ENCODE results near the gene DOK7. TPM values are rescaled to one million over a fixed set of nuclear protein-coding genes. Genes with fewer than 3 reads are reported as not detected.

The DOK7 gene
- total RNA-seq, 3 donors from 2014 or later (not counting 1 experiment from before 2014, with no cell fraction given): 1.3 to 2.9 (median 1.6) TPM

DNA sequence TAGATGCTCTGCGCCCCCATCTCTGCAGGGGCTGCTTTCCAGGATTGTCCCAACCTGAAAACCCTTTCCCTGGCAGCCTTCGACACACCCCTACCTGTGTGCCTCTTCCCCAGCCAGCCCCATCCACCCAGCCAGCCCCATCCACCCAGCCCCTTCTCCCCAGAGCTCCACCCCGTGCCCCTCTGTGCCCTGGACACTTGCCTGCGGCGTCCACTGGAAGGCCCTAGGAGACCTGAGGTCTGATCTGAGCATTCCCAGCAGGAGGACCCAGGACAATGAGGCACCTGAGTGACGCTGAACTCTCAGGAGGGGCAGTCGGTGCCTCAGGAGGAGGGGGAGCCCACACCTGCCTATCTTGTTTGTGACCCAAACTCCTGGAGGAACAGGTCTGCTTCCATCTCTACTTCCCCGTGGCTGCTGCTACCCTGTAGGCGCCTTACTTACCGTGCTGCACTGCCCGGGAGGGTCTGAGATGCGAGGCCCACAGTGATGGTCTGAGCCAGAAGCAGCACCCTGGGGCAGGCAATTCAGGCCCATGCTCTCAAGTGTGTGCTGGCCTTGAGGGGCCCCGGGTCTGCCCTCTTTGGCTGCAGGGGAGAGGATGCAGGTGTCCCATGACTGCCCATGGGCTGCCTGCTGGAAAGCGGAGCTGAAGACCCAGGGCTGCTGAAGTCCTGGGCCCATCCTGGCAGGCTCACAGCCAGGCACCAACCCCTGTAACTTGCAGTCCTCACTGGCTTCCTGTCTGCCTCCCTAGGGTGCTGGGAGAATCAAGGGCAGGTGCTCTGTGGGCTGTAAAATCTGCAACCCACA, 64.2 kb downstream of the DOK7 start:
- WGBS (ENCODE audit: insufficient coverage): 94% methylated on average over 14 of the region's 14 CpGs
- H3K27ac ChIP-seq (ENCODE audit: low read length): no peak overlapping the region
- peaks cover 32% of the 10 kb centered on the region for H3K4me1 ChIP-seq (ENCODE audit: control insufficient read depth, insufficient read depth, low read length)
- no peak for TF ChIP-seq CTCF (IDR thresholded peaks at IDR 0.05)
- H3K9me3 ChIP-seq (ENCODE audit: control insufficient read depth, insufficient read depth, low read length): no peaks in the 10 kb centered on the region
- Mint-ChIP-seq H3K9me3 (no peaks in the 10 kb centered on the region), H3K4me1 (peaks cover 26 to 51% of the 10 kb centered on the region in 2 donors), H3K36me3 (no peaks in the 10 kb centered on the region), H3K4me3 (no peak overlapping the region), H3K27me3 (ENCODE audit: low read depth in 2 of 2) (no peaks in the 10 kb centered on the region), H3K27ac (no peak overlapping the region)
- no peak overlapping the region for H3K4me3 ChIP-seq (ENCODE audit: low read length)
- peaks cover 33% of the 10 kb centered on the region for H3K36me3 ChIP-seq (ENCODE audit: control insufficient read depth, insufficient read depth, low read length)
- DNase-seq (no peak), ATAC-seq (no peak)
- intact Hi-C loops (cut with micrococcal nuclease): no loop called here
- H3K27me3 ChIP-seq (ENCODE audit: control insufficient read depth, insufficient read depth, low read length): no peaks in the 10 kb centered on the region

GRCh38 chr4:3527914-3528876, 65.1 kb downstream of the DOK7 start:
- WGBS (ENCODE audit: insufficient coverage): 93% methylated on average over 27 of the region's 27 CpGs
- no peak for TF ChIP-seq CTCF (IDR thresholded peaks at IDR 0.05)
- no peaks in the 10 kb centered on the region for H3K27me3 Mint-ChIP-seq (ENCODE audit: low read depth in 2 of 2)
- no peak overlapping the region for H3K4me3 Mint-ChIP-seq
- Histone ChIP-seq H3K27me3 (ENCODE audit: control insufficient read depth, insufficient read depth, low read length) (no peaks in the 10 kb centered on the region), H3K4me3 (ENCODE audit: low read length) (no peak overlapping the region), H3K27ac (ENCODE audit: low read length) (no peak overlapping the region), H3K4me1 (ENCODE audit: control insufficient read depth, insufficient read depth, low read length) (peaks cover 40% of the 10 kb centered on the region), H3K9me3 (ENCODE audit: control insufficient read depth, insufficient read depth, low read length) (no peaks in the 10 kb centered on the region), H3K36me3 (ENCODE audit: control insufficient read depth, insufficient read depth, low read length) (peaks cover 26% of the 10 kb centered on the region)
- H3K9me3 Mint-ChIP-seq: no peaks in the 10 kb centered on the region
- ATAC-seq: no peak
- H3K36me3 Mint-ChIP-seq: no peaks in the 10 kb centered on the region
- DNase-seq: peak in 1 of 2 donors; percentile 2
- intact Hi-C loops (cut with micrococcal nuclease): no loop called here
- peaks cover 28 to 58% of the 10 kb centered on the region in 2 donors for H3K4me1 Mint-ChIP-seq
- no peak overlapping the region for H3K27ac Mint-ChIP-seq

- ATAC-seq: no peak
- WGBS (ENCODE audit: insufficient coverage): 86% methylated on average over 12 of the region's 12 CpGs
- Histone ChIP-seq H3K27ac (ENCODE audit: low read length) (no peak overlapping the region), H3K36me3 (ENCODE audit: control insufficient read depth, insufficient read depth, low read length) (peaks cover 16% of the 10 kb centered on the region), H3K4me3 (ENCODE audit: low read length) (no peak overlapping the region), H3K27me3 (ENCODE audit: control insufficient read depth, insufficient read depth, low read length) (no peaks in the 10 kb centered on the region), H3K4me1 (ENCODE audit: control insufficient read depth, insufficient read depth, low read length) (peaks cover 41% of the 10 kb centered on the region), H3K9me3 (ENCODE audit: control insufficient read depth, insufficient read depth, low read length) (no peaks in the 10 kb centered on the region)
- Mint-ChIP-seq H3K4me3 (no peak overlapping the region), H3K27me3 (ENCODE audit: low read depth in 2 of 2) (no peaks in the 10 kb centered on the region), H3K27ac (no peak overlapping the region), H3K36me3 (no peaks in the 10 kb centered on the region), H3K9me3 (no peaks in the 10 kb centered on the region), H3K4me1 (peaks cover 28 to 58% of the 10 kb centered on the region in 2 donors)
- no peak for TF ChIP-seq CTCF (IDR thresholded peaks at IDR 0.05)
- intact Hi-C loops (cut with micrococcal nuclease): no loop called here
- peak in 1 of 2 donors; percentile 11 for DNase-seq
These were observed 66.3 kb downstream of the DOK7 start for GRCh38 chr4:3529363-3529762.

Data from natural killer cell (primary cell).